ENCODE data around the gene C10orf90. TPM values are rescaled to one million over a fixed set of nuclear protein-coding genes. Genes with fewer than 3 reads are reported as not detected.

The C10orf90 gene
- total RNA-seq, 4 donors from 2014 or later, result not detected

GRCh38 chr10:126519185-126519584 is 151.3 kb downstream of the C10orf90 start:
- Histone ChIP-seq H3K4me1 (no peaks in the 10 kb centered on the region), H3K4me3 (no peak overlapping the region), H3K36me3 (no peaks in the 10 kb centered on the region), H3K9me3 (no peaks in the 10 kb centered on the region), H3K27ac (no peak overlapping the region), H3K27me3 (no peaks in the 10 kb centered on the region)
- 85 to 93% methylated on average over 2 of the region's 2 CpGs for WGBS, 2 donors
- TF ChIP-seq POLR2A (IDR thresholded peaks at IDR 0.05) (no peak), EP300 (IDR thresholded peaks at IDR 0.05) (no peak), CTCF (IDR thresholded peaks at IDR 0.05) (no peak)
- DNase-seq (ENCODE audit: low spot score in 2 of 2), result no peak

GRCh38 chr10:126518218-126519080 is 152.0 kb downstream of the C10orf90 start:
- no peak for DNase-seq (ENCODE audit: low spot score in 2 of 2)
- H3K4me3 ChIP-seq, result no peak overlapping the region
- no peaks in the 10 kb centered on the region for H3K4me1 ChIP-seq
- H3K36me3 ChIP-seq, result no peaks in the 10 kb centered on the region
- no peaks in the 10 kb centered on the region for H3K9me3 ChIP-seq
- TF ChIP-seq POLR2A (IDR thresholded peaks at IDR 0.05) (no peak), CTCF (IDR thresholded peaks at IDR 0.05) (no peak), EP300 (IDR thresholded peaks at IDR 0.05) (no peak)
- H3K27ac ChIP-seq, result no peak overlapping the region
- 73 to 83% methylated on average over 10 of the region's 10 CpGs for WGBS, 2 donors
- no peaks in the 10 kb centered on the region for H3K27me3 ChIP-seq

- H3K36me3 ChIP-seq, result no peaks in the 10 kb centered on the region
- TF ChIP-seq EP300 (IDR thresholded peaks at IDR 0.05) (no peak), CTCF (IDR thresholded peaks at IDR 0.05) (no peak), POLR2A (IDR thresholded peaks at IDR 0.05) (no peak)
- 92 to 94% methylated on average over 6 of the region's 6 CpGs for WGBS, 2 donors
Observed at GRCh38 chr10:126516515-126516914, 154.0 kb downstream of the C10orf90 start.

GRCh38 chr10:126511917-126512479 is 158.5 kb downstream of the C10orf90 start:
- Histone ChIP-seq H3K27me3 (no peaks in the 10 kb centered on the region), H3K36me3 (no peaks in the 10 kb centered on the region), H3K4me3 (no peak overlapping the region), H3K27ac (no peak overlapping the region), H3K9me3 (no peaks in the 10 kb centered on the region), H3K4me1 (no peaks in the 10 kb centered on the region)
- TF ChIP-seq POLR2A (IDR thresholded peaks at IDR 0.05) (no peak), EP300 (IDR thresholded peaks at IDR 0.05) (no peak), CTCF (IDR thresholded peaks at IDR 0.05) (no peak)
- 53 to 64% methylated on average over 8 of the region's 8 CpGs for WGBS, 2 donors
- no peak for DNase-seq (ENCODE audit: low spot score in 2 of 2)

More at GRCh38 chr10:126516515-126516914, 154.0 kb downstream of the C10orf90 start:
- Histone ChIP-seq H3K9me3 (no peaks in the 10 kb centered on the region), H3K27me3 (no peaks in the 10 kb centered on the region), H3K4me3 (no peak overlapping the region), H3K27ac (no peak overlapping the region), H3K4me1 (no peaks in the 10 kb centered on the region)
- DNase-seq (ENCODE audit: low spot score in 2 of 2), result no peak

- no peaks in the 10 kb centered on the region for H3K9me3 ChIP-seq
- no peaks in the 10 kb centered on the region for H3K27me3 ChIP-seq
- no peaks in the 10 kb centered on the region for H3K36me3 ChIP-seq
- TF ChIP-seq CTCF (IDR thresholded peaks at IDR 0.05), result no peak
- TF ChIP-seq EP300 (IDR thresholded peaks at IDR 0.05), result no peak
- no peak for TF ChIP-seq POLR2A (IDR thresholded peaks at IDR 0.05)
- H3K4me3 ChIP-seq, result no peak overlapping the region
- no peaks in the 10 kb centered on the region for H3K4me1 ChIP-seq
- H3K27ac ChIP-seq, result no peak overlapping the region
- DNase-seq (ENCODE audit: low spot score in 2 of 2), result no peak
- WGBS, 2 donors, result 76 to 85% methylated on average over 2 of the region's 2 CpGs
Observed at GRCh38 chr10:126509182-126509581, 161.3 kb downstream of the C10orf90 start.
